Upper lobe of left lung (tissue), 6 donors: Measurements from ENCODE around the gene FTSJ3. TPM values are rescaled to one million over a fixed set of nuclear protein-coding genes. Genes with fewer than 3 reads are reported as not detected.
A peak's percentile ranks its signal among the peaks of the same experiment; 100 is the strongest.
"Not testable (repeated sequence)": the region's sequence is repeated elsewhere in the genome, so short reads cannot be mapped to it uniquely, and the experiment has no call there.

ENCODE experiments used
- ATAC-seq, 2 donors: fragments of 200-7000 bp; cut with Tn5 transposase; one replicate each; pipeline ENCODE4 v1.9.1; 2022; ENCODE audit warnings: mild to moderate bottlenecking in 2 of 2, moderate library complexity in 2 of 2; ENCODE audit not compliant: low FRiP score in 2 of 2
- DNase-seq, 2 donors: peaks; one replicate each; pipeline ENCODE4 v3.0.0-alpha.2; 2019 to 2020
- H3K27ac ChIP-seq, 4 donors: fragments of 200-600 bp; sonication (generic); one replicate each; pipeline ENCODE4 v1.5.1; 2016 to 2019
- H3K27me3 ChIP-seq, 4 donors: fragments of 200-600 bp; sonication (generic); one replicate each; pipeline ENCODE4 v1.5.1; 2017 to 2019
- H3K36me3 ChIP-seq, 4 donors: fragments of 200-600 bp; sonication (generic); one replicate each; pipeline ENCODE4 v1.5.1; 2016 to 2019
- H3K4me1 ChIP-seq, 4 donors: fragments of 200-600 bp; sonication (generic); one replicate each; pipeline ENCODE4 v1.5.1; 2018 to 2019
- H3K4me3 ChIP-seq, 4 donors: fragments of 200-600 bp; sonication (generic); one replicate each; pipeline ENCODE4 v1.5.1; 2017 to 2019; ENCODE audit warnings: mild to moderate bottlenecking in 2 of 4, moderate library complexity in 1 of 4
- H3K9me3 ChIP-seq, 4 donors: fragments of 200-600 bp; sonication (generic); one replicate each; pipeline ENCODE4 v1.5.1; 2018 to 2019
- EP300 ChIP-seq, 4 donors: sonication (generic); formaldehyde crosslinking; IDR thresholded peaks; one replicate each; pipeline ENCODE4 v1.5.1; 2017; ENCODE audit warnings: antibody characterized with exemption in 4 of 4, control low read depth in 2 of 4
- POLR2A ChIP-seq, 4 donors: fragments of 450-650 bp; IDR thresholded peaks; one replicate each; pipeline ENCODE4 v1.5.1; 2016 to 2017; ENCODE audit warnings: antibody characterized with exemption in 4 of 4, mild to moderate bottlenecking in 2 of 4
- POLR2AphosphoS5 ChIP-seq, 2 donors: sonication (generic); formaldehyde crosslinking; IDR thresholded peaks; one replicate each; pipeline ENCODE4 v1.5.1; 2017; ENCODE audit warnings: antibody characterized with exemption in 2 of 2
- WGBS, 2 donors: methylation state at CpG; one replicate each; pipeline ENCODE4 v1.1.5; 2017 to 2018; 5-methylcytosine and 5-hydroxymethylcytosine counted together
- total RNA-seq, 6 donors: library from RNA; depleted of rRNA in 4 of 6; stranded (reverse); fragments of >200 nt in 4 of 6; gene quantifications; one replicate each; pipeline versions ENCODE4 v1.1.0 to v1.2.1, GENCODE V29; 2016 to 2021
- TF ChIP-seq, protein P1 (sequence below), 6 experiments: fragments of 450-650 bp in 4 of 6; fragments of 200-600 bp in 2 of 6; sonication (generic) in 2 of 6; IDR thresholded peaks; one replicate each; pipeline ENCODE4 v1.5.1; 2016 to 2019; ENCODE audit warnings: antibody characterized with exemption in 6 of 6
- donor health status: DM: no; HTN: no; CAD: no; lungs with moderate emphysema.
- donor health status: DM: no; HTN: yes; CAD: no; lungs with severe emphysema.

The FTSJ3 gene
- total RNA-seq, 6 donors from 2014 or later: 24.7 to 75.4 (median 41.8) TPM

DNA sequence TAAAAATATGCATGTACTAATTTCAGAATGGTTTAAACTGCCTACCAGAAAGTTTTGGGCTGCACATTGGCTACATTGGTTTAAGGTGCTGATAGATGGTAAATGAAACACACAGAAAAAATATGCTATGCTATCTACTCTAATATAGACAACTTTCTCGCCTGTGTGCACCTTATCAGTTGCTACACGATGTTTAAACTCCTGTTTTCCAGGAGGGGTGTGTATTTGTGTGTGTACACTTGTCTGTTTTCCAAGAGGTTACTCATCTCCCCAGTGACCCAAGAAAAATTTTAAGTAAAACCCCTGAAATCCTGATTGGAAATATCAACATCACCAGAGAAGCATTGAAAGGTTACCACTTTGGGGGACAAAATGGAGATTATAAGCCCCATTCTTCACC is 21.9 kb downstream of the FTSJ3 start:
- Histone ChIP-seq H3K27ac (no peak overlapping the region), H3K9me3 (no peaks in the 10 kb centered on the region), H3K4me3 (no peak overlapping the region), H3K4me1 (no peaks in the 10 kb centered on the region), H3K36me3 (peaks cover 28 to 100% (median 77%) of the 10 kb centered on the region in 4 donors), H3K27me3 (no peaks in the 10 kb centered on the region)
- DNase-seq (no peak), ATAC-seq (no peak)
- 66 to 70% methylated on average over 2 of the region's 2 CpGs for WGBS, 2 donors
- TF ChIP-seq, protein P1, sequence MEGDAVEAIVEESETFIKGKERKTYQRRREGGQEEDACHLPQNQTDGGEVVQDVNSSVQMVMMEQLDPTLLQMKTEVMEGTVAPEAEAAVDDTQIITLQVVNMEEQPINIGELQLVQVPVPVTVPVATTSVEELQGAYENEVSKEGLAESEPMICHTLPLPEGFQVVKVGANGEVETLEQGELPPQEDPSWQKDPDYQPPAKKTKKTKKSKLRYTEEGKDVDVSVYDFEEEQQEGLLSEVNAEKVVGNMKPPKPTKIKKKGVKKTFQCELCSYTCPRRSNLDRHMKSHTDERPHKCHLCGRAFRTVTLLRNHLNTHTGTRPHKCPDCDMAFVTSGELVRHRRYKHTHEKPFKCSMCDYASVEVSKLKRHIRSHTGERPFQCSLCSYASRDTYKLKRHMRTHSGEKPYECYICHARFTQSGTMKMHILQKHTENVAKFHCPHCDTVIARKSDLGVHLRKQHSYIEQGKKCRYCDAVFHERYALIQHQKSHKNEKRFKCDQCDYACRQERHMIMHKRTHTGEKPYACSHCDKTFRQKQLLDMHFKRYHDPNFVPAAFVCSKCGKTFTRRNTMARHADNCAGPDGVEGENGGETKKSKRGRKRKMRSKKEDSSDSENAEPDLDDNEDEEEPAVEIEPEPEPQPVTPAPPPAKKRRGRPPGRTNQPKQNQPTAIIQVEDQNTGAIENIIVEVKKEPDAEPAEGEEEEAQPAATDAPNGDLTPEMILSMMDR (IDR thresholded peaks at IDR 0.05): no peak
- TF ChIP-seq EP300 (IDR thresholded peaks at IDR 0.05): no peak
- no peak for TF ChIP-seq POLR2AphosphoS5 (IDR thresholded peaks at IDR 0.05)
- no peak for TF ChIP-seq POLR2A (IDR thresholded peaks at IDR 0.05)

DNA sequence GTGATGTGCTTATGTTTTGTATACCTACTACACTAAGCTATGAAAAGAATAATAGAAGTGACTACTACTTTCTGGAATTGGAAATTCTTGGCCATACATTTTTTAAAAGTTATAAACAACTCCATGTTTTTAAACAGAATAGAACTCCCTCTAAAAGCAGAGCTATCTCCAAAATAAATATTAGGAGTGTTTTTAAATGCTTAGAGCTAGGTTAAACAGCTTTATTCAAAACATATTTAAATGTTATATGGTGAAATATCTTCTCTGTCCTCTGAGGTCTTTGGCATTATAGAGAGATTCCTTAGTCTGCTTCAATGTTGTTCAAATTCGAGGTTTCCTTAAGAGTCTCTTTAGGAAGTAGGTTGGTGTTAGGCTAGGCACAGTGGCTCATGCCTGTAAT is 23.1 kb downstream of the FTSJ3 start:
- no peaks in the 10 kb centered on the region for H3K27me3 ChIP-seq
- ATAC-seq (no peak), DNase-seq (no peak)
- 65 to 83% methylated on average over 1 of the region's 1 CpG for WGBS, 2 donors
- TF ChIP-seq, protein P1 (IDR thresholded peaks at IDR 0.05): no peak
- TF ChIP-seq POLR2AphosphoS5 (IDR thresholded peaks at IDR 0.05): no peak
- TF ChIP-seq POLR2A (IDR thresholded peaks at IDR 0.05): no peak
- TF ChIP-seq EP300 (IDR thresholded peaks at IDR 0.05): no peak
- no peaks in the 10 kb centered on the region for H3K9me3 ChIP-seq
- no peaks in the 10 kb centered on the region for H3K4me1 ChIP-seq
- H3K4me3 ChIP-seq: no peak overlapping the region
- H3K27ac ChIP-seq: no peak overlapping the region
- H3K36me3 ChIP-seq: peaks cover 24 to 100% (median 79%) of the 10 kb centered on the region in 4 donors

DNA sequence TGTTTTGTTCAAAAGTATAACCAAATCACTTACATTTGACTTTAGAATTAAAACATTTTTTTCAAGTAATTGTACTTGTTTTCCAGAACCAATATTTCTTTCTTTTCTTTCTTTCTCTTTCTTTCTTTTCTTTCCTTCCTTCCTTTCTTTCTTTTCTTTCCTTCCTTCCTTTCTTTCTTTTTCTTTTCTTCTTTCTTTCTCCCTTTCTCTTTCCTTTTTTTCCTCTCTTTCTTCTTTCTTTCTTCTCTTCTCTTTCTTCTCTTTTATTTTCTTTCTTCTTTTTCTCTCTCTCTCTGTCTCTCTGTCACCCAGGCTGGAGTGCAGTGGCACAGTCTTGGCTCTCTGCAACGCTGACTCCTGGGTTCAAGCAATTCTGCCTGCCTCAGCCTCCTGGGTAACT is 26.7 kb downstream of the FTSJ3 start:
- Histone ChIP-seq H3K9me3 (no peaks in the 10 kb centered on the region), H3K27me3 (no peaks in the 10 kb centered on the region), H3K36me3 (peaks cover 22 to 100% (median 87%) of the 10 kb centered on the region in 4 donors), H3K4me1 (no peaks in the 10 kb centered on the region), H3K4me3 (no peak overlapping the region), H3K27ac (no peak overlapping the region)
- WGBS, 2 donors: 82 to 93% methylated on average over 1 of the region's 1 CpG
- no peak for DNase-seq
- ATAC-seq: no peak
- no peak for TF ChIP-seq POLR2A (IDR thresholded peaks at IDR 0.05)
- TF ChIP-seq, protein P1 (IDR thresholded peaks at IDR 0.05): no peak
- no peak for TF ChIP-seq POLR2AphosphoS5 (IDR thresholded peaks at IDR 0.05)
- no peak for TF ChIP-seq EP300 (IDR thresholded peaks at IDR 0.05)

DNA sequence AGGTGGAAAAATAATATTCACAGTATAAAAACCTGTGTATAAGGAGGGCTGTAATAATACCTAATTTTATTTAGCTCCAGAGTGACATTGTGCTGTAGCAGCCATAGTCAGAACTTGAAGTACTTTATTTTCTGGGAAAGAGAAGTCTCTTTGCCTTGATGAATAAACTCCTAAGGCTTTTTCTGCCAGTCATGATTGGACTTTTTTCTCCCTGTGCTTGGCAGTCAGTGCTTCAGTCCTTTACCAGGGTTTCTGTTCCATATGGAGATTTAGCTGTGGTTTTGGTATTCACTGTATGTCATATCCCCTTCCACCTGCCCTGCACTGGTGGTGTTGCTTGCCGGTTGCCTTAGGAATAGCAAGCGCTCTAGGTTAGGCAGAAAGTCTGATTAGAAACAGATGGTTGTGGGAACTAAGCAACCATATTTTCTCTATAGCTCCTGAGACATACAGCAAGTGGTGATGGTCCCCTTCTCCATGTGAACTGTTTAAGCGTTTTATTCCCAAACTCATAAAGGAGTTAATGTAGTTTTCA is 28.8 kb downstream of the FTSJ3 start:
- Histone ChIP-seq H3K36me3 (peaks cover 40 to 100% (median 92%) of the 10 kb centered on the region in 4 donors), H3K9me3 (no peaks in the 10 kb centered on the region), H3K27me3 (no peaks in the 10 kb centered on the region), H3K4me1 (no peaks in the 10 kb centered on the region), H3K4me3 (no peak overlapping the region), H3K27ac (no peak overlapping the region)
- 93 to 97% methylated on average over 3 of the region's 3 CpGs for WGBS, 2 donors
- no peak for ATAC-seq
- TF ChIP-seq, protein P1 (IDR thresholded peaks at IDR 0.05): no peak
- TF ChIP-seq POLR2A (IDR thresholded peaks at IDR 0.05) (no peak), EP300 (IDR thresholded peaks at IDR 0.05) (no peak), POLR2AphosphoS5 (IDR thresholded peaks at IDR 0.05) (no peak)
- no peak for DNase-seq

DNA sequence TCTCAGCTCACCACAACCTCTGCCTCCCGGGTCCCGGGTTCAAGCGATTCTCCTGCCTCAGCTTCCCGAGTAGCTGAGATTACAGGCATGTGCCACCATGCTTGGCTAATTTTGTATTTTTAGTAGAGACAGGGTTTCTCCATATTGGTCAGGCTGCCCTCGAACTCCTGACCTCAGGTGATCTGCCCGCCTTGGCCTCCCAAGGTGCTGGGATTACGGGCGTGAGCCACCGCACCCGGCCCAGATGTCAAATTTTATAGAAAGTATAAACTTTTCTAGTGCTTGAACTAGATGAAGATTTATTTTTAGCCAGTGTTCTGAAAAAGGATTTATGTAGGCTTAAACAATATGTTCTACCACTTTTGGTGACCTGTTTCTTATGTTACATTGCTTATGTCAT is 31.1 kb downstream of the FTSJ3 start:
- H3K4me1 ChIP-seq, H3K27me3 ChIP-seq, H3K27ac ChIP-seq, ATAC-seq, H3K9me3 ChIP-seq, H3K4me3 ChIP-seq: not testable (repeated sequence)
- DNase-seq: peak in 1 of 2 donors; percentile 25
- WGBS, 2 donors: 94 to 95% methylated on average over 10 of the region's 10 CpGs
- peaks cover 56 to 100% (median 83%) of the 10 kb centered on the region in 4 donors for H3K36me3 ChIP-seq
